GM18511 (cell line): ENCODE results near the gene TNS4.

ENCODE experiments used
- ATAC-seq: cut with Tn5 transposase; IDR thresholded peaks from one replicate; pipeline ENCODE4 v1.9.1; 2021; ENCODE audit warnings: mild to moderate bottlenecking, moderate library complexity; ENCODE audit not compliant: unreplicated experiment

TNS4 gene

DNA sequence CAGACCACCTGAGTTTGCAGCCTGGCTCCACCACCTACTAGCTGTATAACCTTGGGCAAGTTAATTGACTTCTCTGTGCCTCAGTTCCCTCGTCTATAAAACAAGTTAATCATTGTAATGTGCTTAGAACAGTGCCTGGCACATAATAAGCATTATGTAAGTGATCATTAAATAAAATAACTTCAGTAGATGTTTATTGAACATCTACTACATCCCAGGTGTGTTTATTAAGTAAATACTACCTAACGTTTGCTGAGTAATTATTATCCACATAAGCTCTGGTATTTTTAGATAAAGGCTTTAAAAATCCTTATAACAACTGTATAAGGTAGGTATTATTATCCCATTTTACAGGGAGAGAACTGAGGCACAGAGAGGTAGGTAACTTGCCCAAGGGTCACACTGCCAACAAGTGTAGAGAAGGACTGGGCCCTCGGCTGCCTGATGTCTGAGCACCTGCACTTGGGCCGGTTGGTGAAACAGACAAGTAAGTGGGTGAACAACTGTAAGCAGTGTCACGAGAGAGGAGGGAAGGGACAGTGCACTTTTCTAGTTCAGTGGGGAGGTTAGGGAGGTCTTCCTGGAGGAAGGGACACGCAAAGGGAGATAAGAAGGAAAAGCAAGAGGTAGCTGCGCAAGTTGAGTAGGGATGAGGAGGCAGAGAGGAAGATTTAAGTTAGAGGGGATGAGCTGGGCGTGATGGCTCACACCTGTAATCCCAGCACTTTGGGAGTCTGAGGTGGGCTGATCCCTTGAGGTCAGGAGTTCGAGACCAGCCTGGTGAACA is 4.6 kb downstream of the TNS4 start:
- ATAC-seq: no peak

DNA sequence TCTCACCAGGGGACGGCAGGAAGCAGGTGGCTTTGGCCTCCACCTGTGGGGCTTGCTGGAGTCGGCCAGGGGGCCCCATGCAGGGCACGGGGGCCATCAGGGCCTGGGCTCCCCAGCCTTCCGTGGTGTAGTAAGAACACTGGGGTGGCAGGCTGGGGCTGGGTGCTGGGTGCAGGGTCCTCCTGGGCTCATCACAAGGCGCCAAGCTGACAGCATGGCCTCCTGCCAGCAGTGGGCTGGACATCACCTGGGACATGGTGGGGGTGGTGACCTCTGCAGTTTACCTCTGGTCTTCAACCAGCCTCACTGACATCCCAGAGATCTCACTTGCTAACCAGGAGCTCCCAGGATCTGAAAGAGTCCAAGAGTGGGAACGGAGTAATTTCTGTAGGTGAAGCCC is 5.3 kb downstream of the TNS4 start:
- ATAC-seq: no peak

DNA sequence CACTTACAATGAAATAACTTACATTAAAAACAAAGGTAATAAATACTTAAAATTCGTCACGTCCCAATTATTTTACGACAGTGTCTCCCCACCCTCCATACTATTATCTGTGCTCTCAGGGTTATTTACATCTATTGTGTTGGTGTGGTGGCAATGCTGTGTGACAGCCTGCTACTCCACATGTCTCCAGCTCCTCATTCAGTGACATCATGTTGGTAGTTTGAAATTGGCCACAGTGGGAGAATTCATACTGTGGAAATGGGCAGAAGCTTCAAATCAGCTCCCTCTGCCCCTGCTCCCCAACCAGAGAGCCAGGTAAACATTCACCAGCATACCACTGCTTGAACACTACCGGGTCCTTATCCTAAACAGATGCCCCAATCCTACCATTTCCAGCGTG is 6.3 kb downstream of the TNS4 start:
- ATAC-seq: no peak

DNA sequence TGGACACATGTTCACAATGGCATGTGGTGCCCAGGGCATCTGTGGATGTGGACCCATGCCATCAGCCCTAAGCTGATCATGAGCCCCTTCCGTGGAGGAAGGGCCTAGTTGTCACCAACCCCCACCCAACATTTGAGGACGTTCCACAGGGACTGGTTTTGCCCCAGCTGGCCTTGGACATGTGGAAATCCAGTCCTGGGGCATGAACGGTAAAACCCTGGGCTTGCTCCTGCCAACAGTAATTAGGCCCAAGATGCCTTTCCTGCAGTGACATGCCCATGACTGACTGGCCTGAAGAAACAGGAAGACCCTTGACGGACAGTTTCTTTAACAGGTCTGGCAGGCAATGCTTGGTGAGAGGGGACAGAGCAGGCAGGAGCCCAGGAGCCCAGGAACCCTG is 7.7 kb downstream of the TNS4 start:
- ATAC-seq: no peak

- ATAC-seq: no peak
Measured at GRCh38 chr17:40491486-40491885, 9.9 kb downstream of the TNS4 start.

- ATAC-seq: no peak
Measured at GRCh38 chr17:40490982-40491381, 10.4 kb downstream of the TNS4 start.

DNA sequence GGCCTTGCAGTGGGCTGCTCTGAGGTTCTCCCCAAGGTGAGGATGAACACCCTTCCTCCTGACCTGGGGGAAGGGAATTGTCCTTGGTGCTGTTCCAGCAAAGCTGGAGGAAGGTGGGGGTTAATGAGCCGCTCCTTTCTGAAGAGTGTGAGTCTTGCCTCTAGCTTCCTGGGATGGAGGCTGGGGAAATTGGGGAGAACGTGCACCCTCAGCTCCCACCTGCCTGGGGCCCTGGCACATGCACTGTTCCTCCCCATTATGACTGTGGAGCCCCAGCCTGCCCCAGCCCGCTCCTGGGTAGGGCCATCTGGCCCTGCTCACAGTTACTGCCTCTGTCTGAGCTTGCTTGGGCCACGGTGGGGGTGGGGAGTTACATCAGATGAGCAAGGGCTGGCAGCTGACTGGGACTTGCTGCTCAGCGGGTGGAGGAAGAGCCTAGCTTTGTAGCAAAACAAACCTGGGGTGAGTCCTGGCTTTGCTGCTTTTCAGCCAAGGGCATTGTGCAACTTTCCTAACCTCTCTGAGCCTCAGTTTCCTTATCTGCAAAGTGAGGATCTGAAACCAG is 11.1 kb downstream of the TNS4 start:
- no peak for ATAC-seq

- no peak for ATAC-seq
Measured at GRCh38 chr17:40487371-40488020, 13.9 kb downstream of the TNS4 start.

- no peak for ATAC-seq
Measured at GRCh38 chr17:40486522-40487370, 14.7 kb downstream of the TNS4 start.

GRCh38 chr17:40485851-40486521 is 15.4 kb downstream of the TNS4 start:
- no peak for ATAC-seq

GRCh38 chr17:40484973-40485530 is 16.4 kb downstream of the TNS4 start:
- no peak for ATAC-seq

- no peak for ATAC-seq
Measured at GRCh38 chr17:40484285-40484972, 17.0 kb downstream of the TNS4 start.

- no peak for ATAC-seq
Measured at GRCh38 chr17:40483679-40484078, 17.7 kb downstream of the TNS4 start.

- ATAC-seq: no peak
Measured at GRCh38 chr17:40482722-40483121, 18.7 kb downstream of the TNS4 start.

GRCh38 chr17:40481106-40481505 is 20.3 kb downstream of the TNS4 start:
- ATAC-seq: no peak

- no peak for ATAC-seq
Measured at GRCh38 chr17:40480501-40481003, 20.9 kb downstream of the TNS4 start.

DNA sequence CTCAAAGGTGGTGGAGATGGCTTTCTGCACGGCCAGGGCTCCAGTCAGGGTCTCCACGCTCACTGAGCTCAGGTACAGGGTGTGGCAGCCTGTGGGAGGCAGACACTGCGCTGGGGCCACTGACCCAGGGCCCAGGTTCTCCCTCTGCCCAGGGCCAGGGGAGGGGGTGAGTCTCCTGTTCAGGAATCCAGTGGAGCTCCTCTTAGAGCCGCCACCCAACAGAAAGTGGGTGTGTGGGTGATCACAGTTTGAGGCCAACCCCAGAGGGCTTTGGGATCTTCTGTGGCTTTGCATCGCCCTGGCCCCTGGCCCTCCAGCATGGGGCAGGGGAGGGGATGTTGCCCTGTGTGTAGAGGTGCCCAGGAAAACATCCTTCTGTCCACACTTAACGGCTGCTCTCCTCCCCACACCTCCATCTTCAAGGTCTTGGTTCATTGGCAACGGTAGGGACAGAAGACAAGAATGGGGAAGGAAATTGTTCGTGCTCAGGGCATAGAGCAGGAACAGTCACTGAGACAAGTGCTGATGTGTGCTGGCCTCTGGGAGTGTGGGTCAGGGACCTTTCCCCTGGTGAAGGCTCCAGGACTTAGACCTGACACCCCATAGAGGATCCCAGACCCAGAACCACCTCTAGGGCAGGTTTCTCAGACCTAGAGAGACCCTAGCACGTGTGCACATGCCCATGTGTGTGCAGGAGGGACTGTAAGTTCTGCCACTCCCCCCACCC is 21.5 kb downstream of the TNS4 start:
- ATAC-seq: no peak

- ATAC-seq: no peak
Measured at GRCh38 chr17:40478486-40478885, 22.9 kb downstream of the TNS4 start.

GRCh38 chr17:40477796-40478195 is 23.6 kb downstream of the TNS4 start:
- no peak for ATAC-seq
